ENCODE results near the gene SLC39A11. TPM values are rescaled to one million over a fixed set of nuclear protein-coding genes. Genes with fewer than 3 reads are reported as not detected.

Gene SLC39A11
- total RNA-seq, 1 experiment from 2014 or later, result 46.4 TPM

DNA sequence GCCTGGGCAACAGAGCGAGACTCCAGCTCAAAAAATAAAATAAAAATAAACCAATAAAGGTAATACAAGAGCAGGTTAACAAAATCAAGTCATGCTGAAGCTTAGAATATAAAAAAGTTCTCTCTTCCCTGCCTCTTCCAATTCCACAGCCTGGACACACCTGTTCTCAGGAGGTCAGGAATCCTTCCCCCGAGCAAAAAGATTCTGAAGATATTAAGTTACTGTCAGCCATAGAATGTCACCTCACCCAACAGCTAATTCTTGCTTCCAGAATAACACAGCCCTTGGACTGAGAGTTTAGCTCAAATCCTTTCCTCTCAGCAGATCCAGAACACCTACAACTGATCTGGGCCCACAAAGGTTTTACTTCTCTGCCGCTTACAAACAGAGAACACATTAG lies 27.1 kb downstream of the SLC39A11 start:
- H3K79me2 ChIP-seq (ENCODE audit: insufficient read depth, low read length), result no peaks in the 10 kb centered on the region
- no peak overlapping the region for H3K9ac ChIP-seq (ENCODE audit: low read length)
- H3K27me3 ChIP-seq (ENCODE audit: insufficient read depth, low read length), result no peaks in the 10 kb centered on the region
- ChIA-PET POLR2A (no interaction called here), RAD21 (ENCODE audit: low non-redundant PET in 1 of 2, low total read pairs in 2 of 2, uncharacterized antibody in 2 of 2, unreplicated experiment in 2 of 2) (no interaction called here), CTCF (no interaction called here)
- H3K4me3 ChIP-seq (replicated peaks in 1 of 2; ENCODE audit: low read depth in 1 of 2, low read length in 2 of 2), result no peak overlapping the region
- H3K9me2 ChIP-seq (ENCODE audit: insufficient read depth), result no peaks in the 10 kb centered on the region
- TF ChIP-seq RAD21 (IDR thresholded peaks at IDR 0.05; ENCODE audit: low read depth), result no peak
- H4K20me1 ChIP-seq (ENCODE audit: insufficient read depth), result no peaks in the 10 kb centered on the region
- no peaks in the 10 kb centered on the region for H3K9me3 ChIP-seq (ENCODE audit: control insufficient read depth in 1 of 2, insufficient read depth in 1 of 2, low read depth in 1 of 2, low read length in 2 of 2)
- no peak overlapping the region for H3K4me2 ChIP-seq (ENCODE audit: low read length)
- BruUV-seq (replicated peaks), result no TSS peak
- no peak overlapping the region for H2AFZ ChIP-seq (ENCODE audit: low read depth, low read length, poor library complexity, severe bottlenecking)
- peaks cover 4 to 10% of the 10 kb centered on the region in 2 experiments for H3K4me1 ChIP-seq (ENCODE audit: control insufficient read depth in 1 of 2, insufficient read depth in 2 of 2, low read length in 2 of 2)
- ATAC-seq (no peak), DNase-seq (ENCODE audit: low read depth, low spot score) (no peak)
- intact Hi-C loops (cut with micrococcal nuclease), result no loop called here
- H3K36me3 ChIP-seq (ENCODE audit: control insufficient read depth in 1 of 2, insufficient read depth in 2 of 2, low read length in 2 of 2), result no peaks in the 10 kb centered on the region
- no peak overlapping the region for H3K27ac ChIP-seq (ENCODE audit: low read depth, low read length)

DNA sequence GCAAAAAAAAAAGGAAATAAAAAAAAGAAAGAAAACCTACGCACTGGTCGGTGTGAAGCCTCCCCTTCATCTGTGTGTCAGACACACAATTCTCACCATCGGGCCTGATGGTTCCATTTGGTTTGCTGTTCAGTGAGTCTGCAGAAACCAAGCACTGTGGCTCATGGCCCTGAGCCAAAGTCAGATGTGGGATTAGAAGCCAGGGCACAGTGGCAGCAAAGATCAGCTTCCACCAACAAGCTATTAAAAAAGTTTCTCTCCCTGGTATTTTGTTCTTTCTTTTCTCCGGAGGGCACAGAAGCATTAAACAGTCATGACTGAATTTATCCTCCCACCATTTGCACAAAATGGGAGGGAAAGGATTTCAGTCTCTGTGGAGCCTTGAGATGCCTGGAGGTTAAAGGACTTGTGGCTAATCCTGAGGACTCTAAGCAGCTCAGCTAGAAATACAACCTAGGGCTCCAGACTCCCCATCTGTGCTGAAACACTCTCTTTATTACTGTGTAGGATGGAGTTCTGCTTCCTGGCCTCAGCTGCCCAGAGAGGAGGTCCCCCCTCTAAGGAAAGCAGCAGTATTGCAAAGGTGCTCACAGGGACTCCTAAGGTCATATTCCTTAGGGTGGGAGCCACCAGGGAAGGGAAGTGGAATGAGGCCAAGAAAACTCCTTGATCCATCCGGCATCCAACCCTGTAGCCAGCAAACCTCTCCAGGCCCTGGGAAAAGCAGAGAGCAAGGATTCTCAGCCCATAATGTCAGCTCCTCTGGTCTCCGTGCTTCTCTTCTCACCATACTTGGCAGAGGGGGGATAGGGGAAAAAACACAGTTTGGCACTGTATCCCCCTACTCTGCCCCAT lies 28.2 kb downstream of the SLC39A11 start:
- H3K4me3 ChIP-seq (replicated peaks in 1 of 2; ENCODE audit: low read depth in 1 of 2, low read length in 2 of 2), result no peak overlapping the region
- CTCF ChIA-PET, result no interaction called here
- H3K9me3 ChIP-seq (ENCODE audit: control insufficient read depth in 1 of 2, insufficient read depth in 1 of 2, low read depth in 1 of 2, low read length in 2 of 2), result no peaks in the 10 kb centered on the region
- TF ChIP-seq CEBPB (IDR thresholded peaks at IDR 0.05; ENCODE audit: low read depth), result no peak
- TF ChIP-seq, protein P1, sequence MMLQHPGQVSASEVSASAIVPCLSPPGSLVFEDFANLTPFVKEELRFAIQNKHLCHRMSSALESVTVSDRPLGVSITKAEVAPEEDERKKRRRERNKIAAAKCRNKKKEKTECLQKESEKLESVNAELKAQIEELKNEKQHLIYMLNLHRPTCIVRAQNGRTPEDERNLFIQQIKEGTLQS (IDR thresholded peaks at IDR 0.05), result no peak
- no peak for TF ChIP-seq ZNF274 (IDR thresholded peaks at IDR 0.05; ENCODE audit: low read depth, low read length)
- TF ChIP-seq EZH2phosphoT487 (IDR thresholded peaks at IDR 0.05; ENCODE audit: borderline replicate concordance), result no peak
- ATAC-seq (no peak), DNase-seq (ENCODE audit: low read depth, low spot score) (no peak)
- H3K4me2 ChIP-seq (ENCODE audit: low read length), result no peak overlapping the region
- no TSS peak for BruUV-seq (replicated peaks)
- no peaks in the 10 kb centered on the region for H3K79me2 ChIP-seq (ENCODE audit: insufficient read depth, low read length)
- no peaks in the 10 kb centered on the region for H4K20me1 ChIP-seq (ENCODE audit: insufficient read depth)
- intact Hi-C loops (cut with micrococcal nuclease), result no loop called here
- H3K27me3 ChIP-seq (ENCODE audit: insufficient read depth, low read length), result no peaks in the 10 kb centered on the region
- no peaks in the 10 kb centered on the region for H3K9me2 ChIP-seq (ENCODE audit: insufficient read depth)
- H2AFZ ChIP-seq (ENCODE audit: low read depth, low read length, poor library complexity, severe bottlenecking), result no peak overlapping the region
- POLR2A ChIA-PET, result no interaction called here
- RAD21 ChIA-PET (ENCODE audit: low non-redundant PET in 1 of 2, low total read pairs in 2 of 2, uncharacterized antibody in 2 of 2, unreplicated experiment in 2 of 2), result no interaction called here
- H3K4me1 ChIP-seq (ENCODE audit: control insufficient read depth in 1 of 2, insufficient read depth in 2 of 2, low read length in 2 of 2), result peaks cover 15 to 21% of the 10 kb centered on the region in 2 experiments
- no peak overlapping the region for H3K27ac ChIP-seq (ENCODE audit: low read depth, low read length)
- H3K36me3 ChIP-seq (ENCODE audit: control insufficient read depth in 1 of 2, insufficient read depth in 2 of 2, low read length in 2 of 2), result no peaks in the 10 kb centered on the region
- H3K9ac ChIP-seq (ENCODE audit: low read length), result no peak overlapping the region
